GM21390 (cell line): ENCODE data around the gene FKBP14.

Experiments used
- ATAC-seq: cut with Tn5 transposase; IDR thresholded peaks from one replicate; pipeline ENCODE4 v1.9.1; 2021; ENCODE audit not compliant: unreplicated experiment

FKBP14 gene

DNA sequence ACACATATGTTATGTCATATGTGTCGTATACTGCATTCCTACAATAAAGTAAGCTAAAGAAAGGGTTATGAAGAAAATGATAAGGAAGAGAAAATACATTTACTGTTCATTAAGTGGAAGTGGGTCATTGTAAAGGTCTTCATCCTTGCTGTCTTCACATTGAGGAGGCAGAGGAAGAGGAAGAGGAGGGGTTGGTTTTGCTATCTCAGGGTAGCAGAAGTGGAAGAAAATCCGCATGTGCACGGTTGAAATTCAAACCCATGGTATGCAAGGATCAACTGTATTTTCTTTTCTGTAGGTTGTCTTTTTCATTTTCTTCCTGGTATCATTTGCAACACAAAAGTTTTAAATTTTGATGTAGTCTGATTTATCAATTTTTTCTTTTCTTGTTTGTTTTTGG is 8.0 kb upstream of the FKBP14 start:
- ATAC-seq, result no peak

DNA sequence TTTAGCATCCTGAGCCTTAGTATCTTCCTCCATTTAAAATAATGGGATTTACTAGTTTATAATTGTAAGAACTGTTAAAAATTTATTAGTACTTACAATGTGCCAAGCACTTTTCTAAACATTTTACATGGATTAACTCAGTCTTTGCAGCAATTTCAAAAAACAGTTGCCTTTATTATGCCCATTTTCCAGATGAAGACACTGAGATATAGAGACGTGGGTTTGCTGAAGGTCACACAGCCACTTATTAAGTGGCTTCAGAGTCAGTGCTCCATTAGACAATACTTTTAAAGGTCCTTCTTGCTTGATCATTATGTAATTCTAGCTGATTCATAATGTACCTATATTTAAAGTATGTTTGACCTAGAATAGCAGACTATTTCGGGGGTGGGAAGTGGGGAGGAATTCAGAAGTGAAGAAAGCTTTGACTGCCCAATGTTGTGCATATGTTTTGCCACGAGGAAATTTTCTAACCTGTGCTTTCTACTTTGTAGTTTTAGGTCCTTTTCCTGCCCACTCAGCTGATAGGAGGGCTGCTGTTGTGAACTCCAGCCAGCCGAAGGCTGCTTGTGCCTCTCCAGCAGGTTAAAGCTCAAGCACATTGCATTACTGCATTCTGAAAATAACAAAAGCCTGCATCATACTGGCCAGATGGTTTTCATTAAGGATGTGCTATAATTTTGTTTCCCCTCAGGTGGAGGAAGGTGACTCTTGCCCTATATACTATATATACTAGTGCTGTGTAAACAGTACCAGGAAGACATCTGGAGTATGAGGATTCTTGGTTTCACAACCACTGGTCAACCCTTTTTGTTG is 6.0 kb upstream of the FKBP14 start:
- no peak for ATAC-seq

DNA sequence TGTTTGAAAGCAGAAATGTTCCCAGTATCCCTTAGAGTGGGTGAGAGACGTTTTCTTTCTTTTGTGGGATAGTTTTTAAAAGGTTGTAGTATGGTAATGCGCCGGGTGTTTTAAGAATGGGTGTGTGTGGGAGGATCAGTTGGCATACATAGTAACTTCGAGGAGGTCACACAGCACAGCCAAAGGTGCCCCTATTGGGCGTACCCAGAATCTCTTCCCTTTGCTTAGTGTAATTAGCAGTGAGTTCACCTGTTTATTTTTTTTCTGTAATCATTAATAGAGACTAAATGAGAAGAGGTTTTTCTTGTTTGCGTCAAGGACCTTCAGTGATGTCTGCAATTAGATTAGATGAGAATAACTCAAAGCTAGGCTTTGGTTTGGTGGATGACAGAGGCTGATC is 3.2 kb upstream of the FKBP14 start:
- ATAC-seq, result no peak

DNA sequence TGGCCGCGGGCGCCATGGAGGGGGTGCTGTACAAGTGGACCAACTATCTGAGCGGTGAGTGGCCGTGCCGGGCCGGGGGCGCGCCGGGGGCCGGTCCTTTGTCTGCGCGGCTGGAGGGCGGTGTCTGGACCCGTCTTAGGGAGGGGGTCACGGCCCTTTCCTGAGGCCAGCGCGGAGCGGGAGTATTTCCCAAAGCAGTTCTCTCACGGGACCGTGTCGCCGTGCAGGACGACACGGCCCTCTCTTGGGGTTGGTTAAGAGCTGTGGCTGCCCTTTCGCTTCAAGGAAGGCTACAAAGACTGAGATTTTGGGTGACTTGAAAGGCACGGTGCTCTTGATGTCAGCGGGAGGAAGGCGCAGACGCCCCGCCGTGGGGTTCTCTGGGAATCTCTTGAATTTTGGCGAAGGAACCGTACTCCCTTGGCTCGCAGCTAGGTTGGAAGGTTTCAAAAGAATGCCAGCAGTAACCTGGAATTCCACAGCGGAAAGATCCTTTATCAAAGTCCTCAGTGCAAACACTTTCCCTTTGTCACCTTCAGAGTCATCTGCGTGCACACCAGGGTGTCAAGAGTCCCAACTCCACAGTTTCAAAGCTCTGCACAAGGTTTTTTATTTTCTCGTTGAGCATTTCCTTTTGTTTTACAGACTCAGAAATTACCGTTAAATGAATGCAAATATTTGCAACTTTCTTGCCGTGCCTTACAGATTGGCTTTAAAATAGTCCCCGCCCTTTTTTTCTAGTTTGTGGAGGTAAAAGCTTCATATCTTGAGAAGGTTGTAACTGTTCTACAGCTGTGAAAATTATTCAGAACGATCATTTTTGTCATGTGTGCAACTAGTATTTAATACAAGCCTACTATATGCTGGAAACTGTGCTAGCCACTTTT is 2.5 kb upstream of the FKBP14 start:
- peak; percentile 21 for ATAC-seq

DNA sequence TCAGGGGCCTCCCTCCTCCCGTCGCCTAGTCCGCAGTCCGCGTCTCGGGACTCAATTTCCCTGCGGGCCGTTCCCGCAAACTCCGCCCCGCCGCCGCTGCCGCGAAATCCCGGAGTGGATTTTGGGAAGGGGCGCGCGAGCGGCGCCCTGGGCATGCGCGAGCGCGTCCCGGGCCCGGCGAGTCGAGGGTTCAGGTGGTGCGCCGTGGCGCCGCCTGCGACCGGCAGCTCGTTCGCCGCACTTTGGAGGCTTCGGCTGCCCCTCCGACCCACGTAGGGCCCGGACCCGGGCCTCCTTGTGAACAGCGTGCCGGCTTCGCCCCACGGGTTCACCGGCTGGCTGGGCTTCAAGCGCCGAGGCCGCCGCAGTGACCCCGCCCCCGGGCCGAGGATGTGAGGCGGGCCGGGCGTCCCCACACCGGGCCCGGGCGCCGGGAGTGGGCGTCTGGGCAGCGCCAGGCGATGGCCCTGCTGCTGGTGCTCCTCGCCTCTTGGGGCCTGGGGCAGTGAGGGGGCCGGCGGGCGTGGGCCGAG is 1.8 kb upstream of the FKBP14 start, which contains the start of gene PLEKHA8:
Gene PLEKHA8 (plus strand): TSS at position 197 of the 533 bp plus-strand sequence. CDS start 351 bp downstream, outside the sequence.
- ATAC-seq, result peak; percentile 50

DNA sequence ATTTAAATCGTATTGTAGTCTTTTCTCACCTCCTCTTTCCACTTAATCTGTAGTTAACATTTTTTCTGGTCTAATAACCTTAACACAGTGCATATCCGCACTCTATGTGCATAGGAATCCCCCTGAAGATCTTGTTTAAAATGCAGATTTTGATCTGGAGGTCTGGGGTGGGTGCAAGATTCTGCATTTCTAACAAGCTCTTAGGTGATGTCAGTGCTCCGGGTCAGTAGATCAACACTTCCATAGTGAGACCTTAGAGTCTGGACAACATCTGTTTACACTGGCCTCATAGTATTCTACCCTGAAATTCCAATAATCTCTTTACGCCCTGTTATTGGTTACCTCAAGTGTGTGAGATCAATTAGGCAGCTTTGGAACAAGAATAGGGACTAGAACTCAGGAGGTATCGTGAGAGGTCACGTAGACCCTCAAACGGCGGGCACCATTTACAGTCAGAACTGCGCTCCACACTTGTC is 1.3 kb upstream of the FKBP14 start:
- peak; percentile 3 for ATAC-seq

DNA sequence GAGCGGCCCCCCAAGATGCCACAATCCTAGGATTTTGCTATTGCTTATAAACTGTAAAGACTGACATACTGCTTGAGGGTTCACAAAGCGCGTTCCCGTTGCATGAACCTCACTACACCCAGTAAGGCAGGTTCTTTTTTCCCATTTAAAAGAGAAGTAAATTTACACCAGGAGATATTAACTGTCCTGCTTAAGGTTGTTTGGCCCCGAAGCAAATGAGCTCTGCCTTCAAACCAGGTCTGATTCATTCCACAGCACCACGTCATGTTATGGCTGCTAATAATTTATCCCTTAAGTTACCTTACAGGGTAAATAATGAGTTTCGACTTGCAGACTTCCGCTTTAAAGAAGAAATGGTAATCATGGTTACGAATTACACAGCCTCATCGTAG is 559 bp upstream of the FKBP14 start:
- ATAC-seq, result no peak

DNA sequence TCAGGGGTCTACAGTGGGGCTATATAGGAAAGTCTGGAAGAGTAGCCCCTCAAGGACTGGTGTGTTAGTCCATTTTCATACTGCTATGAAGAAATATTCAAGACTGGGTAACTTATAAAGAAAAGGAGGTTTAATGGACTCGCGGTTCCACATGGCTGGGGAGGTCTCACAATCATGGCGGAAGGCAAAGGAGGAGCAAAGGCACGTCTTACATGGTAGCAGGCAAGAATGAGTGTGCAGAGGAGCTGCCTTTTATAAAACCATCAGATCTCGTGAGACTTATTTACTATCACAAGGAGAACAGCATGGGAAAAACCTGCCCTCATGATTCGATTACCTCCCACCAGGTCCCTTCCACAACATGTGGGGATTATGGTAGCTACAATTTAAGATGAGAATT is 3.0 kb downstream of the FKBP14 start:
- ATAC-seq, result no peak

DNA sequence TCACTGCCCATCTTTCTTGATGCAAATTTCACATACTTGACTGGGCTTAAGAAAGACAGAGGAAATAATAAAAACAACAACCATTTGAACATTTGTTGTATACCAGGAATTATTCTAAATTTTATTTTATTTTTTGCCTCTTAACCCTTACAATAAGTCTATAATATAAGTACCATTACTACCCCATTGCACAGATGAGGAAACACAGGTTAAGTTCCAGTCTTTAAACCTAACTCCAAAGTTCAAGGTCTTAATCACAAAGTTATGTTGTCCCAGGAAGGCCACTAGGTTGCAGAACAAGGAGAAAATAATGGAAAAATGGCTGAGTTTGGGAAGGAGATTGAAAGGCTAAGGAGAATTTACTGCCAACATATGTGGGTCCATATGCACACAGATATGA is 3.5 kb downstream of the FKBP14 start:
- ATAC-seq, result no peak

DNA sequence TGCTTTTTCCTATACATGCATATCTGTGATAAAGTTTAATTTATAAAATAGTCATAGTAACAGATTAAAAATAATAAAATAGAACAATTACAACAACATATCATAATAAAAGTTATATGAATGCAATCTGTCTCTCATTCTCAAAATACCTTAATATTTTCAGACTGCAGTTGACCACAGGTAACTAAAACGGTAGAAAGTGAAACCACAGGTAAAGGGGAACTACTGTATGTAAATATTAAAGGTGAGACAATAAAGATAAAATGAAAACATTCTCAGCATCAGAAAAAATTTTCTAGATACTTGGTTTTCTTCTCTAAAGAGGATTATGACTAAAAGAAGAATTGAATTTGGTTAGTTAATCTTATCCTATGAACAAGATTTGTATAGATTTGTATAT is 6.0 kb downstream of the FKBP14 start:
- no peak for ATAC-seq

DNA sequence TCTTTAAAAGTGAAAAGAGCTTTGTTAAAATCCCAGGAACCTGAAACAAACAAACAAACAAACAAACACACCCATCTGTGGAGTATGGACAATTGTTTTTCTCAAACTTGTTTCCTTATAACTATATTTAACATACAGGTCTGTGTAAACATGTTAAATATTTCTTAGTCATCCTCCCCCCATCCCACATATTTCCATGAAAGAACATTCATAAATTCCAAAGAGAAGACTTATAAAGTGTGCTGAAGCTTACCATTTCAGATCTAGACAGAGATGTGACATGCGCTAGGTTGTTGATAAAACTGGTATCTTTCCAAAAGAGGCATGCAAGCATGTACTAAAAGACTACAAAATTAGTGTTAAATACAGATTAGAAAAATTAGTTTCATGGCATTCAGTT is 6.5 kb downstream of the FKBP14 start:
- ATAC-seq, result no peak

DNA sequence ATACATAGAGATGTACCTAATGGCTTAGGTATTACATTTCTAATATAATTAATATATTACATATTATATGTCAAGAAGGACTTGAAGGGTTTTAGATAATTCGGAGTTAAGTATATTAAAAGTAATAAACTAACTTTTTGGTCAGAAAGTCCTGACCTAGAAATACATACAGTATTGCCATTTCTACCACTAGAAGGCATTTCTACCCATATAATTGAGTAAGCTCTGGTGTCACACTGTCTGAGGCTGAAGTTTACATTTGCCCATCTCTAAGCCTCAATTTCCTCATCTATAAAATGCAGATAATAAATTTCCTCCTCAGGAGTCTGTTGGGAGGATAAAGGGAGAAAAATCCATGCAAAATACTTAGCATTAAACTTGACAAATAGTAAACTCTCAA is 7.1 kb downstream of the FKBP14 start:
- ATAC-seq, result no peak

DNA sequence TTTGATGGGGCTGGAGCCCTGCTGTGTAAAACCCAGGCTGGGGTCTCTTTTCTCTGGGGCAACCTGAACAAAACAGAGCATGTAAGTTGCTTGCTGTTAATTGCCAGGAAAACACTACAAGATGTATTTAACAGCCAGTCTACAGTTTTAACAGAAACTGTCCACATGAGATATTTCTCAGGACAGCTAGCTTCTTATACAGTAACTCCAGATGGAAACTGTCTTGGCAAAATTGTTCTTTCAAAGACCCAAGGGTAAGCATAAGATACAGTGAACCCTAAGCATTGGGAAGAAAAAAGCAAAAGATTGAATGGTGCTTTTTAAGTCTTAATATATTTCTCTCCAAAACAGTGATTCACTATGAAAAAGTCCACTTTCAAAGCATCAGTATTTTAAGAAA is 8.1 kb downstream of the FKBP14 start:
- ATAC-seq, result no peak

DNA sequence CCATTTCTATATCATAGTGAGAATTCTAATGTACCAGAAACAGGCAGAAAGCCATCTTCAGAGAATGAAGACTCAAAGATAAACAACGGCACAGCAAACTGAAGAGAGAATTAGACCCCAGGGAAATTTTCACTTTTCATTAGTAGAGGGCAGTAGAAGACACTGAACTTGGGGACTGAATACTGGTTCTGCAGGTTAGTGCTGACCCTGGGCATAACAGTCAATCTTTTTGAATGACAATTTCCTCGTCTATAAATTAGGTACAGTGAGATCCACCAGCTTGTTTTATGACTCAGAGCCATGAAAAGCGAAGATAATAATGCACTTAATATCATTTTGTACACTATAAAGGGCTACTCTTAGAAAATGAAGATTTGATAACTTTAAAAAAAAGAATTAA is 13.7 kb downstream of the FKBP14 start:
- ATAC-seq, result no peak

DNA sequence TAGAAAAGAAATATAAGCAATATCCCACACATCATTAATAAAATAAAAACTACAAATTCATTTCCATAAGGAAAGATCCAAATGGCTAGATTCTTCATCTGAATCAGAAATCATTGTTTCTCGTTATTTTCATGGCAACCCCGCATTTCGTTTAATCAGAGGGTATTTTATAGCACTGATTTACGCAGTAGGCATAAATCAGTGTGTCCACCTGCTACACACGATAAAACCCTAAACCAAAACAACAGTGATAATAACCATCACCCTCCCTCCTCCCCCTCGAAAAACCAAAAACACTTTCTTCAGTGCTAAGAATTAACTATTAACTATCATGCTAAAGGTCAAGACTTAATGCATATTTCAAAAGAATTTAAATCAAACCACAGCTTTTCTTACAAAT is 16.5 kb downstream of the FKBP14 start:
- no peak for ATAC-seq

DNA sequence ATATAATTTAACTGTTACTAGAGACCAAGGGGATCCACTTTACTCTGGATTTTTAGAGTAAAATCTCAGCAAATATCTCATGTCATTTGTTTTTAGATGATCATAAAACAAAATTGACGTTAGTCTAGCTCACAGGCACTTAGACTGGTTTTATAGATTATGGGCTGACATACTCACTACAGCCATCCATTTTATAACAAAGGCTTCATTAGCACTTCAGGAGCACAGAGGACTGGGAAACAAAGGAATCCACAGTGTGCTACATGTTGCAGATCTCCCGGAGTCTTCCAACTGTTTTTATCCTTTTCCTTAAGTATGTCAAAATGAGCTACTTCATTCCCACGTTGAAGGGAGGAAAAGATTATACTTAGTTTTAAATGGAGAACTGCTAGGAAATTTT is 21.0 kb downstream of the FKBP14 start:
- ATAC-seq, result no peak

DNA sequence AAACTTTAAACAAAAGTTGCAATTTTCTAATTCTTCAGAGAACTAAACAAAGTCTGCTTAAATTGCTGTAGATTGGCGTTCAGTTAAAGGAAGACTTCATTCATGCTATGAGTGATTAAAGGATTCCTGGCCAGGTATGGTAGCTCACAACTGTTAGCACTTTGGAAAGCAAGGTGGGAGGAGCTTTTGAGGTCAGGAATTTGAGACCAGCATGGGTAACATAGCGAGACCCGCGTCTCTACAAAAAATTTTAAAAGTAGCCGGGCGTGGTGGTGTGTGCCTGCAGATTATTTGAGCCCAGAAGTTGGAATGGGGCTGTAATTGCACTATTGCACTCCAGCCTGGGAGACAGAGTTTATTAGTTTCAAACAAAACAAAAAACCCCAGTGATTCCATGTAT is 23.4 kb downstream of the FKBP14 start:
- ATAC-seq, result no peak

DNA sequence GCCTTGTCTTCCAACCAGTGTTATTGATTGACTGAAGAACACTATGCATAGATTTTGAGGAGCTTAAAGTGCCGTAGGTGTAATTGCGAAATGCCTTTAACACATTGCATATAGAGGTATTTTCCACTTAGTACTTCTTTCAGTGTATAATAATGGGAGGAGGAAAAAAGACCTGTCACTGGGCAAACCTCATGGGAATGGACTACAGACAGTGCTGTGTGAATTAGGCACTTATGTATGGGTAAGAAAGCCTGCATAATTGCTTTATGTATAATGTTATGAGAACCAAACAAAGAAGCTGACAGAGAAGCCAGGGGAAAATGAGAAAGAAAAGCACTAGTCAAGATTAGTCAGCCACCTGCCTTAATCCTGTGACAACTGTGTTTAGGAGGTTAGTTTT is 24.5 kb downstream of the FKBP14 start:
- ATAC-seq, result no peak

DNA sequence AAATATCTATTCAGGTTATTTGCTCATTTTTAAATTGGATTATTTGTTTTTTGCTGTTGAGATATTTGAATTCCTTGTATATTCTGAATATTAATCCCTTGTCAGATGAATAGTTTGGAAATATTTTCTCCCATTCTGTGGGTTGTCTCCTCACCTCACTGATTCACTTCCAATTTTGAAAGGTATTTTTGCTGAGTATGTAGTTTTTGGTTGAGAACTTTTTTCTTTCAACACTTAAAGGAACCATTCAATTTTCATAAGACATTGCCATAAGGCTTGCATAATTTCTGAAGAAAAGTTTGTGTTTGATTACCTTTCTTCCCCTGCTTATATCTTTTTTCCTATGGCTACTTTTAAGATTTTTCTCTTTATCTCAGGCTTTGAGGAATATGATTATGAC is 28.0 kb downstream of the FKBP14 start:
- no peak for ATAC-seq

DNA sequence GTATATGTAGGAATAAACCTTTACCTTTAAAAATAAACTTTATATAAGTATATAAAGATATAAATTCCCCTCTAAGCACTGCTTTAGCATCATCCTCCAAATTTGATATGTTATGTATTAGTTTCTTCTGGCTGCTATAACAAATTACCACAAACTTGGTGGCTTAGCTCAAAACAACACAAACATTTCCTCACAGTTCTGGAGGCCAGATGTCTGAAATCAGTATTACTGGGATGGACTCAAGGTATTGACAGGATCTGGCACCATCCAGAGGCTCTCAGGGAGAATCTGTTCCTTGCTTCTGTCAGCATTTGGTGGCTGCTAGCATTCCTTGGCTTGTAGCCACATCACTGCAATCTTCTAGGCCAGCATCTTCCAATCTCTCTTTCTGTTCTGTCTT is 30.2 kb downstream of the FKBP14 start:
- no peak for ATAC-seq

DNA sequence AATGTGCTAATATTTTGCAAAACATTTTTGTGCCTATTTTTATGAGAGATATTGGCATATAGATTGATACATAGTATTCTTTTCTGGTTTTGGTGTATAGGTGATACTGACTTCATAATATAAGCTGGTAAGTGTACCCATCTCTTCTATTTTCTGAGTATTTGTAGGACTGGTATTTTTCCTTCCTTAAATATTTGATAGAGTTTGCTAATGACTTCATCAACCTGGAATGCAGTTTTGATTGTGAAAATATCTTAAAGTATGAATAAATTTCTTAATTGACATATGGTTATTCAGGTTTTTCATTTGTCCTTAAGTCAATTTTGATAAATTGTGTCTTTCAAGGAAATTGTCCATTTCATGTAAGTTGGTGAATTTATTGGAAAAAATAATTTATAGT is 30.9 kb downstream of the FKBP14 start:
- ATAC-seq, result no peak

DNA sequence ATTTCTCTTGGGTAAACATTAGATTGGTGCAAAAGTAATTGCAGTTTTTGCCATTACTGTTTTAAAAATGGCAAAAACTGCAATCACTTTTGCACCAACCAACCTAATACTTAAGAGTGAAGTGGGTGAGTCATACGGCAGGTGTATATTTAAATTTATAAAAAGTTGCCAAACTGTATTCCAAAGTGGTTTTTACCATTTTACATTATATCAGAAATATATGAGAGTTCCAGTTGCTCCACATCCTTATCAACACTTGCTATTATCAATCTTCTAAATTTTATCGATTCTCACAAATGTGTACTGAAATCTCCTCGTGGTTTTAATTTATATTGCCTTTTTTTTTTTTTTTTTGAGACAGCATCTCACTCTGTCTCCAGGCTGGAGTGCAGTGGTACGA is 33.4 kb downstream of the FKBP14 start:
- no peak for ATAC-seq
